HEK293 (cell line): ENCODE data around the gene RNF135.

Experiments
- CTCF ChIA-PET: fragments of 350-600 bp; formaldehyde crosslinking; extraction: SDS; loops from one replicate; lab custom pipeline; 2021; ENCODE audit warnings: antibody characterized with exemption; lab: Yijun Ruan, JAX
- POLR2A ChIA-PET: fragments of 300-600 bp; formaldehyde crosslinking; extraction: SDS; loops from one replicate; lab custom pipeline; 2020; ENCODE audit warnings: antibody characterized with exemption, inconsistent platforms; lab: Yijun Ruan, JAX
- H3K27ac ChIP-seq: fragments of 200-500 bp; sonication (Bioruptor generic); 2 replicates; pipeline ENCODE4 v1.5.1; 2014; ENCODE audit warnings: low read depth, low read length, control low read depth, inconsistent platforms; ENCODE audit errors: extremely low read depth
- H3K36me3 ChIP-seq, 2 experiments: fragments of 200-500 bp in 1 of 2; sonication (Bioruptor generic) in 1 of 2; 1 replicate in 1 of 2; 2 replicates in 1 of 2; pipeline ENCODE4 v1.5.1; 2014 to 2017; ENCODE audit warnings: inconsistent platforms in 2 of 2, low read length in 2 of 2; ENCODE audit not compliant: control insufficient read depth in 2 of 2, insufficient read depth in 1 of 2
- H3K4me1 ChIP-seq: fragments of 200-500 bp; sonication (Bioruptor generic); 2 replicates; pipeline ENCODE4 v1.5.1; 2014; ENCODE audit warnings: mild to moderate bottlenecking, low read length, inconsistent platforms; ENCODE audit not compliant: control insufficient read depth, insufficient read depth
- H3K4me3 ChIP-seq: 2 replicates; pipeline ENCODE4 v1.5.1; 2011; ENCODE audit warnings: low read depth, mild to moderate bottlenecking, control low read depth, low read length, moderate library complexity
- H3K9me3 ChIP-seq: fragments of 200-500 bp; sonication (Bioruptor generic); 2 replicates; pipeline ENCODE4 v1.5.1; 2014; ENCODE audit warnings: low read depth, low read length, inconsistent platforms; ENCODE audit not compliant: control insufficient read depth, insufficient read depth
- GLIS1 ChIP-seq: fragments of 450-650 bp; formaldehyde crosslinking; IDR thresholded peaks from 2 replicates; pipeline ENCODE4 v1.5.1; 2016; ENCODE audit warnings: missing biosample characterization, missing genetic modification characterization
- KLF10 ChIP-seq: fragments of 450-650 bp; IDR thresholded peaks from 2 replicates; pipeline ENCODE4 v1.5.1; 2018; ENCODE audit warnings: missing biosample characterization, mild to moderate bottlenecking, missing genetic modification characterization
- MZF1 ChIP-seq: fragments of 450-650 bp; formaldehyde crosslinking; IDR thresholded peaks from 2 replicates; pipeline ENCODE4 v1.5.1; 2017; ENCODE audit warnings: missing biosample characterization, missing genetic modification characterization, borderline replicate concordance
- RBAK ChIP-seq: fragments of 450-650 bp; formaldehyde crosslinking; IDR thresholded peaks from 2 replicates; pipeline ENCODE4 v1.5.1; 2016; ENCODE audit warnings: missing biosample characterization, missing genetic modification characterization
- TCF7L2 ChIP-seq: IDR thresholded peaks from 2 replicates; pipeline ENCODE4 v1.6.1; 2011; ENCODE audit warnings: low read depth, mild to moderate bottlenecking, inconsistent platforms, low read length, moderate library complexity, borderline replicate concordance
- ZBTB7A ChIP-seq: fragments of 450-650 bp; formaldehyde crosslinking; IDR thresholded peaks from 2 replicates; pipeline ENCODE4 v1.5.1; 2016; ENCODE audit warnings: low read depth, missing biosample characterization, missing genetic modification characterization
- ZBTB8A ChIP-seq: fragments of 450-650 bp; formaldehyde crosslinking; IDR thresholded peaks from 2 replicates; pipeline ENCODE4 v1.5.1; 2016; ENCODE audit warnings: missing biosample characterization, missing genetic modification characterization
- ZFP41 ChIP-seq: fragments of 450-650 bp; formaldehyde crosslinking; IDR thresholded peaks from 2 replicates; pipeline ENCODE4 v1.5.1; 2016; ENCODE audit warnings: missing biosample characterization, missing genetic modification characterization, borderline replicate concordance
- ZIC2 ChIP-seq: fragments of 450-650 bp; formaldehyde crosslinking; IDR thresholded peaks from 2 replicates; pipeline ENCODE4 v1.5.1; 2016; ENCODE audit warnings: missing biosample characterization, missing genetic modification characterization
- ZNF112 ChIP-seq: fragments of 450-650 bp; formaldehyde crosslinking; IDR thresholded peaks from 2 replicates; pipeline ENCODE4 v1.5.0; 2017; ENCODE audit warnings: missing biosample characterization, missing genetic modification characterization
- ZNF155 ChIP-seq: fragments of 450-650 bp; formaldehyde crosslinking; IDR thresholded peaks from 2 replicates; pipeline ENCODE4 v1.5.1; 2016; ENCODE audit warnings: missing biosample characterization, missing genetic modification characterization
- ZNF16 ChIP-seq: fragments of 450-650 bp; formaldehyde crosslinking; IDR thresholded peaks from 2 replicates; pipeline ENCODE4 v1.5.1; 2016; ENCODE audit warnings: low read depth, missing biosample characterization, missing genetic modification characterization
- ZNF223 ChIP-seq: fragments of 450-650 bp; formaldehyde crosslinking; IDR thresholded peaks from 2 replicates; pipeline ENCODE4 v1.5.1; 2016; ENCODE audit warnings: missing biosample characterization, missing genetic modification characterization
- ZNF266 ChIP-seq: fragments of 450-650 bp; formaldehyde crosslinking; IDR thresholded peaks from 2 replicates; pipeline ENCODE4 v1.5.1; 2016; ENCODE audit warnings: missing biosample characterization, missing genetic modification characterization, low read depth
- ZNF324 ChIP-seq: fragments of 450-650 bp; formaldehyde crosslinking; IDR thresholded peaks from 2 replicates; pipeline ENCODE4 v1.5.1; 2016; ENCODE audit warnings: missing biosample characterization, missing genetic modification characterization
- ZNF350 ChIP-seq: fragments of 450-650 bp; formaldehyde crosslinking; IDR thresholded peaks from 2 replicates; pipeline ENCODE4 v1.5.0; 2017; ENCODE audit warnings: missing biosample characterization, mild to moderate bottlenecking, missing genetic modification characterization
- ZNF423 ChIP-seq: fragments of 450-650 bp; formaldehyde crosslinking; IDR thresholded peaks from 2 replicates; pipeline ENCODE4 v1.5.1; 2016; ENCODE audit warnings: missing biosample characterization, missing genetic modification characterization
- ZNF426 ChIP-seq: fragments of 450-650 bp; formaldehyde crosslinking; IDR thresholded peaks from 2 replicates; pipeline ENCODE4 v1.5.1; 2017; ENCODE audit warnings: missing biosample characterization, missing genetic modification characterization, mild to moderate bottlenecking, inconsistent platforms, moderate library complexity
- ZNF585B ChIP-seq: fragments of 450-650 bp; formaldehyde crosslinking; IDR thresholded peaks from 2 replicates; pipeline ENCODE4 v1.5.1; 2016; ENCODE audit warnings: missing biosample characterization, missing genetic modification characterization
- ZNF596 ChIP-seq: fragments of 450-650 bp; IDR thresholded peaks from 2 replicates; pipeline ENCODE4 v1.5.0; 2018; ENCODE audit warnings: missing biosample characterization, mild to moderate bottlenecking, missing genetic modification characterization, moderate library complexity
- TF ChIP-seq, protein P1 (sequence below): fragments of 450-650 bp; formaldehyde crosslinking; conservative IDR thresholded peaks from 2 replicates; pipeline ENCODE4 v1.5.1; 2016; ENCODE audit warnings: low read depth, missing biosample characterization, missing genetic modification characterization
- TF ChIP-seq, protein P2 (sequence below): fragments of 450-650 bp; IDR thresholded peaks from 2 replicates; pipeline ENCODE4 v1.5.1; 2018; ENCODE audit warnings: missing biosample characterization, missing genetic modification characterization
- TF ChIP-seq, protein P3 (sequence below): fragments of 450-650 bp; formaldehyde crosslinking; IDR thresholded peaks from 2 replicates; pipeline ENCODE4 v1.5.1; 2016; ENCODE audit warnings: missing biosample characterization, missing genetic modification characterization, borderline replicate concordance
- TF ChIP-seq, protein P4 (sequence below): fragments of 450-650 bp; formaldehyde crosslinking; IDR thresholded peaks from 2 replicates; pipeline ENCODE4 v1.5.1; 2017; ENCODE audit warnings: missing biosample characterization, mild to moderate bottlenecking, missing genetic modification characterization, moderate library complexity
- TF ChIP-seq, protein P5 (sequence below): fragments of 450-650 bp; IDR thresholded peaks from 2 replicates; pipeline ENCODE4 v1.5.1; 2018; ENCODE audit warnings: missing biosample characterization, mild to moderate bottlenecking, missing genetic modification characterization

Gene RNF135

DNA sequence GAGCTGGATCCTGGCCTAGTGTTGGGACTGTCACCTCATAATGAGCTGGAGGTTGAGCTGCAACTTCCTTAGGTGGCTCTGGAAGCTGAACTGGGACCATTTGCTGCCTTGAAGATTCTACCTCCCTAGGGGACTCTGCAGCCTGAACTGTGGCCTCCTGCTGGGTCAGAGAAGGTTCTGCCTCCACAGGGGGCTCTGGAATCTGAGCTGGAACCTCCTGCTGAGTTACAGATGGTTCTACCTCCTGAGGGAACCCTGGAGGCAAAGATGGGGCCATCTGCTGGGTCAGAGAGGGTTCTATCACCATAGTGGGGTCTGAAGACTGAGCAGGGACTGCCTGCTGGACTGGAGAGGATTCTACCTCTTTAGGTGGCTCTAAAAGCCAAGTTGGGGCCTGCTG lies 77.3 kb downstream of the RNF135 start:
- TF ChIP-seq GLIS1 (peak; percentile 91), ZFP41 (tag by site-specific recombination) (no peak), ZBTB8A (tag by site-specific recombination) (no peak), ZNF426 (tag by site-specific recombination) (no peak), ZNF223 (tag by site-specific recombination) (no peak), TCF7L2 (no peak), ZIC2 (peak; percentile 67), ZNF324 (no peak), MZF1 (tag by site-specific recombination) (no peak), KLF10 (tag by site-specific recombination) (no peak)
- TF ChIP-seq, protein P1, sequence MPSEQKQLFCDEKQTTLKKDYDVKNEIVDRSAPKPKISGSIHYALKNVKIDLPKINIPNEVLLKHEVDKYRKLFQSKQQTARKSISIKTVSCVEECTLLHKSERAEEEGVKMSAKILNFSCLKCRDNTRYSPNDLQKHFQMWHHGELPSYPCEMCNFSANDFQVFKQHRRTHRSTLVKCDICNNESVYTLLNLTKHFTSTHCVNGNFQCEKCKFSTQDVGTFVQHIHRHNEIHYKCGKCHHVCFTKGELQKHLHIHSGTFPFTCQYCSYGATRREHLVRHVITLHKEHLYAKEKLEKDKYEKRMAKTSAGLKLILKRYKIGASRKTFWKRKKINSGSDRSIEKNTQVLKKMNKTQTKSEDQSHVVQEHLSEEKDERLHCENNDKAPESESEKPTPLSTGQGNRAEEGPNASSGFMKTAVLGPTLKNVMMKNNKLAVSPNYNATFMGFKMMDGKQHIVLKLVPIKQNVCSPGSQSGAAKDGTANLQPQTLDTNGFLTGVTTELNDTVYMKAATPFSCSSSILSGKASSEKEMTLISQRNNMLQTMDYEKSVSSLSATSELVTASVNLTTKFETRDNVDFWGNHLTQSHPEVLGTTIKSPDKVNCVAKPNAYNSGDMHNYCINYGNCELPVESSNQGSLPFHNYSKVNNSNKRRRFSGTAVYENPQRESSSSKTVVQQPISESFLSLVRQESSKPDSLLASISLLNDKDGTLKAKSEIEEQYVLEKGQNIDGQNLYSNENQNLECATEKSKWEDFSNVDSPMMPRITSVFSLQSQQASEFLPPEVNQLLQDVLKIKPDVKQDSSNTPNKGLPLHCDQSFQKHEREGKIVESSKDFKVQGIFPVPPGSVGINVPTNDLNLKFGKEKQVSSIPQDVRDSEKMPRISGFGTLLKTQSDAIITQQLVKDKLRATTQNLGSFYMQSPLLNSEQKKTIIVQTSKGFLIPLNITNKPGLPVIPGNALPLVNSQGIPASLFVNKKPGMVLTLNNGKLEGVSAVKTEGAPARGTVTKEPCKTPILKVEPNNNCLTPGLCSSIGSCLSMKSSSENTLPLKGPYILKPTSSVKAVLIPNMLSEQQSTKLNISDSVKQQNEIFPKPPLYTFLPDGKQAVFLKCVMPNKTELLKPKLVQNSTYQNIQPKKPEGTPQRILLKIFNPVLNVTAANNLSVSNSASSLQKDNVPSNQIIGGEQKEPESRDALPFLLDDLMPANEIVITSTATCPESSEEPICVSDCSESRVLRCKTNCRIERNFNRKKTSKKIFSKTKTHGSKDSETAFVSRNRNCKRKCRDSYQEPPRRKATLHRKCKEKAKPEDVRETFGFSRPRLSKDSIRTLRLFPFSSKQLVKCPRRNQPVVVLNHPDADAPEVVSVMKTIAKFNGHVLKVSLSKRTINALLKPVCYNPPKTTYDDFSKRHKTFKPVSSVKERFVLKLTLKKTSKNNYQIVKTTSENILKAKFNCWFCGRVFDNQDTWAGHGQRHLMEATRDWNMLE (tag by site-specific recombination), result no peak
- no peaks in the 10 kb centered on the region for H3K9me3 ChIP-seq
- no peaks in the 10 kb centered on the region for H3K36me3 ChIP-seq
- no peak overlapping the region for H3K4me3 ChIP-seq
- H3K4me1 ChIP-seq, result no peaks in the 10 kb centered on the region
- POLR2A ChIA-PET, result interaction anchor here (0.6 kb wide), 1 partner anchor 708 kb away, joined by 13 read pairs; no protein-coding TSS in a partner anchor
- no peak overlapping the region for H3K27ac ChIP-seq
- CTCF ChIA-PET, result interaction anchor here (0.7 kb wide), 1 partner anchor 189 kb away, joined by 4 read pairs; no protein-coding TSS in a partner anchor

DNA sequence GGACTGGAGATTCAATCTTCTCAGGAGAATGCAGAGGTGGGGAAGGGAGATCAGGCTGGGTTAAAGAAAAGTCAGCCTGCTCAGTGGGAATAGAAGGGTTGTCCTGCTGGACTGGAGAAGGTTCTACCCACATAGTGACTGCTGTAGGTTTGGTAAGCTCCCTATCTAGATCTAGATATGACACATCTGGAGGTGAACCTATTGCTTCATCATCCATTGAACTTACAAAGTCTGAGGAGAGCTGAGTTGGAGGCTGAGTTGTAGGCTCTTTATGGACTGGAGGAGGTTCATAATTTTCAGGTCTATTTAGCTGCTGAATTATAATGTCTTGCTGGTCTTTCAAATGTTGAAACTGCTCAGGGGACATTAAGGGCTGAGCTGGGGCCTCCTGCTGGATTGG lies 77.9 kb downstream of the RNF135 start:
- Histone ChIP-seq H3K4me3 (no peak overlapping the region), H3K4me1 (no peaks in the 10 kb centered on the region), H3K36me3 (no peaks in the 10 kb centered on the region), H3K9me3 (no peaks in the 10 kb centered on the region), H3K27ac (no peak overlapping the region)
- TF ChIP-seq ZNF112 (tag by site-specific recombination) (no peak), ZNF585B (tag by site-specific recombination) (no peak), ZFP41 (tag by site-specific recombination) (no peak), ZNF155 (tag by site-specific recombination) (no peak), ZNF324 (no peak), ZNF266 (tag by site-specific recombination) (no peak), RBAK (no peak), ZNF596 (tag by site-specific recombination) (no peak), ZNF423 (tag by site-specific recombination) (no peak), ZNF350 (tag by site-specific recombination) (no peak), ZBTB7A (tag by site-specific recombination) (no peak), ZBTB8A (tag by site-specific recombination) (no peak), ZNF16 (tag by site-specific recombination) (no peak)
- TF ChIP-seq, protein P2, sequence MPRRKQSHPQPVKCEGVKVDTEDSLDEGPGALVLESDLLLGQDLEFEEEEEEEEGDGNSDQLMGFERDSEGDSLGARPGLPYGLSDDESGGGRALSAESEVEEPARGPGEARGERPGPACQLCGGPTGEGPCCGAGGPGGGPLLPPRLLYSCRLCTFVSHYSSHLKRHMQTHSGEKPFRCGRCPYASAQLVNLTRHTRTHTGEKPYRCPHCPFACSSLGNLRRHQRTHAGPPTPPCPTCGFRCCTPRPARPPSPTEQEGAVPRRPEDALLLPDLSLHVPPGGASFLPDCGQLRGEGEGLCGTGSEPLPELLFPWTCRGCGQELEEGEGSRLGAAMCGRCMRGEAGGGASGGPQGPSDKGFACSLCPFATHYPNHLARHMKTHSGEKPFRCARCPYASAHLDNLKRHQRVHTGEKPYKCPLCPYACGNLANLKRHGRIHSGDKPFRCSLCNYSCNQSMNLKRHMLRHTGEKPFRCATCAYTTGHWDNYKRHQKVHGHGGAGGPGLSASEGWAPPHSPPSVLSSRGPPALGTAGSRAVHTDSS (tag by site-specific recombination), result no peak
- TF ChIP-seq, protein P3, sequence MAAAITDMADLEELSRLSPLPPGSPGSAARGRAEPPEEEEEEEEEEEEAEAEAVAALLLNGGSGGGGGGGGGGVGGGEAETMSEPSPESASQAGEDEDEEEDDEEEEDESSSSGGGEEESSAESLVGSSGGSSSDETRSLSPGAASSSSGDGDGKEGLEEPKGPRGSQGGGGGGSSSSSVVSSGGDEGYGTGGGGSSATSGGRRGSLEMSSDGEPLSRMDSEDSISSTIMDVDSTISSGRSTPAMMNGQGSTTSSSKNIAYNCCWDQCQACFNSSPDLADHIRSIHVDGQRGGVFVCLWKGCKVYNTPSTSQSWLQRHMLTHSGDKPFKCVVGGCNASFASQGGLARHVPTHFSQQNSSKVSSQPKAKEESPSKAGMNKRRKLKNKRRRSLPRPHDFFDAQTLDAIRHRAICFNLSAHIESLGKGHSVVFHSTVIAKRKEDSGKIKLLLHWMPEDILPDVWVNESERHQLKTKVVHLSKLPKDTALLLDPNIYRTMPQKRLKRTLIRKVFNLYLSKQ (tag by site-specific recombination), result no peak
- TF ChIP-seq, protein P4, sequence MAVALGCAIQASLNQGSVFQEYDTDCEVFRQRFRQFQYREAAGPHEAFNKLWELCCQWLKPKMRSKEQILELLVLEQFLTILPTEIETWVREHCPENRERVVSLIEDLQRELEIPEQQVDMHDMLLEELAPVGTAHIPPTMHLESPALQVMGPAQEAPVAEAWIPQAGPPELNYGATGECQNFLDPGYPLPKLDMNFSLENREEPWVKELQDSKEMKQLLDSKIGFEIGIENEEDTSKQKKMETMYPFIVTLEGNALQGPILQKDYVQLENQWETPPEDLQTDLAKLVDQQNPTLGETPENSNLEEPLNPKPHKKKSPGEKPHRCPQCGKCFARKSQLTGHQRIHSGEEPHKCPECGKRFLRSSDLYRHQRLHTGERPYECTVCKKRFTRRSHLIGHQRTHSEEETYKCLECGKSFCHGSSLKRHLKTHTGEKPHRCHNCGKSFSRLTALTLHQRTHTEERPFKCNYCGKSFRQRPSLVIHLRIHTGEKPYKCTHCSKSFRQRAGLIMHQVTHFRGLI (tag by site-specific recombination), result no peak
- TF ChIP-seq, protein P5, sequence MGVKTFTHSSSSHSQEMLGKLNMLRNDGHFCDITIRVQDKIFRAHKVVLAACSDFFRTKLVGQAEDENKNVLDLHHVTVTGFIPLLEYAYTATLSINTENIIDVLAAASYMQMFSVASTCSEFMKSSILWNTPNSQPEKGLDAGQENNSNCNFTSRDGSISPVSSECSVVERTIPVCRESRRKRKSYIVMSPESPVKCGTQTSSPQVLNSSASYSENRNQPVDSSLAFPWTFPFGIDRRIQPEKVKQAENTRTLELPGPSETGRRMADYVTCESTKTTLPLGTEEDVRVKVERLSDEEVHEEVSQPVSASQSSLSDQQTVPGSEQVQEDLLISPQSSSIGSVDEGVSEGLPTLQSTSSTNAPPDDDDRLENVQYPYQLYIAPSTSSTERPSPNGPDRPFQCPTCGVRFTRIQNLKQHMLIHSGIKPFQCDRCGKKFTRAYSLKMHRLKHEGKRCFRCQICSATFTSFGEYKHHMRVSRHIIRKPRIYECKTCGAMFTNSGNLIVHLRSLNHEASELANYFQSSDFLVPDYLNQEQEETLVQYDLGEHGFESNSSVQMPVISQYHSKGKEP (tag by site-specific recombination), result no peak
- CTCF ChIA-PET, result interaction anchor here (0.7 kb wide), 2 partner anchors 130 to 188 kb away, joined by 3 to 4 read pairs; no protein-coding TSS in a partner anchor
- POLR2A ChIA-PET, result interaction anchor here (0.6 kb wide), 1 partner anchor 707 kb away, joined by 13 read pairs; no protein-coding TSS in a partner anchor
